HCT116 (cell line): Measurements from ENCODE around the gene PIK3R1. TPM values are rescaled to one million over a fixed set of nuclear protein-coding genes. Genes with fewer than 3 reads are reported as not detected.
A peak's percentile ranks its signal among the peaks of the same experiment; 100 is the strongest.

Source experiments
- ATAC-seq: fragments of 200-7000 bp; cut with Tn5 transposase; 2 replicates; pipeline ENCODE4 v1.9.1; 2020; ENCODE audit warnings: mild to moderate bottlenecking, moderate library complexity
- BruUV-seq: library from RNA; stranded (reverse); fragments of 400-500 nt; replicated peaks from 2 replicates; lab custom pipeline; 2021; lab: Mats Ljungman, UMichigan
- CTCF ChIA-PET: fragments of 300-600 bp; sonication (Branson Sonifier 250); formaldehyde crosslinking; loops from one replicate; lab custom pipeline; 2021; ENCODE audit warnings: antibody characterized with exemption; lab: Charles Lee
- POLR2A ChIA-PET: fragments of 300-600, 350-600 bp; sonication (Branson Sonifier 250); formaldehyde crosslinking; loops from one replicate; lab custom pipeline; 2021; ENCODE audit warnings: antibody characterized with exemption; lab: Charles Lee
- RAD21 ChIA-PET, 2 experiments: fragments of 300-600 bp; sonication (Branson Sonifier 250); formaldehyde crosslinking; loops; one replicate each; lab custom pipeline; 2023; ENCODE audit warnings: low total read pairs in 2 of 2; ENCODE audit not compliant: uncharacterized antibody in 2 of 2, unreplicated experiment in 2 of 2, low non-redundant PET in 1 of 2; lab: Charles Lee
- DNase-seq: peaks from one replicate; pipeline ENCODE4 v3.0.0-alpha.2; 2010; ENCODE audit warnings: low read depth, low spot score
- H2AFZ ChIP-seq: fragments of 200-600 bp; shearing (Covaris generic), sonication (generic); 2 replicates; pipeline ENCODE4 v1.6.1; 2017; ENCODE audit warnings: low read depth, mixed run types, mixed read lengths, antibody characterized with exemption, low read length; ENCODE audit not compliant: poor library complexity, severe bottlenecking
- H3K27ac ChIP-seq: 2 replicates; pipeline ENCODE4 v1.5.1; 2012; ENCODE audit warnings: low read depth, low read length
- H3K27me3 ChIP-seq: fragments of 200-600 bp; sonication (generic); 2 replicates; pipeline ENCODE4 v1.6.1; 2016; ENCODE audit warnings: mixed run types, low read length, mixed read lengths; ENCODE audit not compliant: insufficient read depth
- H3K36me3 ChIP-seq, 2 experiments: fragments of 200-500 bp in 1 of 2; fragments of 200-600 bp in 1 of 2; sonication (Bioruptor generic) in 1 of 2; sonication (generic) in 1 of 2; 2 replicates each; pipeline versions ENCODE4 v1.5.1 to v1.6.1; 2014 to 2016; ENCODE audit warnings: low read length in 2 of 2, inconsistent platforms in 1 of 2, mixed read lengths in 1 of 2, mixed run types in 1 of 2; ENCODE audit not compliant: insufficient read depth in 2 of 2, control insufficient read depth in 1 of 2
- H3K4me1 ChIP-seq, 2 experiments: fragments of 200-600 bp in 1 of 2; sonication (generic) in 1 of 2; 2 replicates each; pipeline versions ENCODE4 v1.5.1 to v1.6.1; 2012 to 2017; ENCODE audit warnings: low read length in 2 of 2, inconsistent platforms in 1 of 2, mild to moderate bottlenecking in 1 of 2, mixed read lengths in 1 of 2, mixed run types in 1 of 2, moderate library complexity in 1 of 2; ENCODE audit not compliant: insufficient read depth in 2 of 2, control insufficient read depth in 1 of 2
- H3K4me2 ChIP-seq: fragments of 200-600 bp; sonication (generic); 2 replicates; pipeline ENCODE4 v1.6.1; 2017; ENCODE audit warnings: mixed run types, low read length, mixed read lengths
- H3K4me3 ChIP-seq, 2 experiments: fragments of 200-600 bp in 1 of 2; sonication (generic) in 1 of 2; replicated peaks in 1 of 2; 2 replicates each; pipeline ENCODE4 v1.5.1; 2011 to 2016; ENCODE audit warnings: low read length in 2 of 2, control low read depth in 1 of 2, low read depth in 1 of 2, mild to moderate bottlenecking in 1 of 2, mixed read lengths in 1 of 2, mixed run types in 1 of 2
- H3K79me2 ChIP-seq: fragments of 200-600 bp; sonication (generic); 2 replicates; pipeline ENCODE4 v1.6.1; 2017; ENCODE audit warnings: mild to moderate bottlenecking, mixed run types, low read length, moderate library complexity, mixed read lengths; ENCODE audit not compliant: insufficient read depth
- H3K9ac ChIP-seq: fragments of 200-600 bp; sonication (generic); 2 replicates; pipeline ENCODE4 v1.6.1; 2016; ENCODE audit warnings: low read length, mixed read lengths
- H3K9me2 ChIP-seq: fragments of 200-600 bp; sonication (generic), shearing (Covaris generic); 2 replicates; pipeline ENCODE4 v1.6.1; 2017; ENCODE audit warnings: mixed run types, mild to moderate bottlenecking, moderate library complexity; ENCODE audit not compliant: insufficient read depth
- H3K9me3 ChIP-seq, 2 experiments: fragments of 200-500 bp in 1 of 2; fragments of 200-600 bp in 1 of 2; sonication (Bioruptor generic) in 1 of 2; sonication (generic) in 1 of 2; 2 replicates each; pipeline ENCODE4 v1.6.1; 2014 to 2017; ENCODE audit warnings: low read length in 2 of 2, mixed read lengths in 2 of 2, inconsistent platforms in 1 of 2, low read depth in 1 of 2, mild to moderate bottlenecking in 1 of 2, mixed run types in 1 of 2, moderate library complexity in 1 of 2; ENCODE audit not compliant: control insufficient read depth in 1 of 2, insufficient read depth in 1 of 2
- H4K20me1 ChIP-seq: fragments of 200-600 bp; sonication (generic), shearing (Covaris generic); 2 replicates; pipeline ENCODE4 v1.6.1; 2017; ENCODE audit warnings: mixed run types, mild to moderate bottlenecking, moderate library complexity; ENCODE audit not compliant: insufficient read depth
- CBX3 ChIP-seq: IDR thresholded peaks from 2 replicates; pipeline ENCODE4 v1.6.1; 2012; ENCODE audit warnings: low read depth
- EZH2 ChIP-seq: fragments of 200-600 bp; sonication (generic); IDR thresholded peaks from 2 replicates; pipeline ENCODE4 v1.6.1; 2017; ENCODE audit warnings: antibody characterized with exemption, mixed run types
- SP1 ChIP-seq: IDR thresholded peaks from 2 replicates; pipeline ENCODE4 v1.6.1; 2012; ENCODE audit warnings: low read depth
- TCF7L2 ChIP-seq: IDR thresholded peaks from 2 replicates; pipeline ENCODE4 v1.7.0; 2011; ENCODE audit warnings: borderline replicate concordance, inconsistent platforms; ENCODE audit not compliant: insufficient read depth, insufficient read length; ENCODE audit errors: extremely low read depth
- intact Hi-C: fragments of 100-400 bp; cut with micrococcal nuclease; formaldehyde crosslinking; loops from 2 replicates; pipeline ENCODE4 v1.10.0; 2022
- total RNA-seq: library from RNA; stranded (reverse); gene quantifications from one replicate; pipeline ENCODE4 v1.2.1, GENCODE V29; 2021; ENCODE audit not compliant: unreplicated experiment

PIK3R1 gene
- total RNA-seq, 1 experiment from 2014 or later, result 7.2 TPM

DNA sequence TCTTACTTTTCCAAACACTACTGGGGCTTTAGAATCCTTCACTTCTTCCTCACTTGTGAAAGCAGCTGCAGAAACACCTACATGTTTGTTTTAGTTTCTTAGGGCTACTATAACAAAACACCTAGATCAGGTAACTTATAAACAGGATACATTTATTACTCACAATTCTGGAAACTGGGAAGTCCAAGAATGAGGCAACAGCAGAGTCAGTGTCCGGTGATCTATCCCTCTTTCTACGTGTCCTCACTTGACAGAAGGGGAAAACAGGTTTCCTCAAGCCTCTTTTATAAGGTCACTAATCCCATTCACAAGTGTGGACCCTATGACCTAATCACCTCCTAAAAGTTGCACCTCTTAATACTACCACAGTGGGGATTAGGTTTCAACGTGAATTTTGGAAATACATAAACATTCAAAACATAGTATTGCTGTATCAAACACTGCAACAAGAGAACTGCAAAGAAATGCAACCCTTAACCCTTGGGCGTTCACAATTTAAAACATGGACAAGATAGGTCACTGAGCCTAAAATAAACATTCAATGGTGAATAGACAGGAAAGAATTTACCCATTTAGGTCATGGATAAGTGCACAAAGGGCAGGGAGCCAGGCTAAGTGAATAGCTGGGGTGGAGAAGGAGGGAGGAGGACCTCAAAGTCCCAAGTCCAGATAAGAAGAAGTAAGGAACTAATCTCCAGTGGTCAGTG, 104.3 kb downstream of the PIK3R1 start:
- POLR2A ChIA-PET, result interaction anchor here (1.2 kb wide), 1 partner anchor 13 kb away, joined by 4 read pairs; no protein-coding TSS in a partner anchor
- no TSS peak for BruUV-seq
- Histone ChIP-seq H3K27me3 (no peaks in the 10 kb centered on the region), H3K9ac (no peak overlapping the region), H3K9me2 (no peaks in the 10 kb centered on the region), H3K4me1 (peaks cover 10 to 29% of the 10 kb centered on the region in 2 experiments; a peak in 3 of 4 replicates), H3K4me2 (peak overlapping the region; percentile 37), H2AFZ (peak overlapping the region; percentile 5), H3K36me3 (no peaks in the 10 kb centered on the region), H3K27ac (peak overlapping the region; percentile 15; the same call in 1 of the 2 replicates), H3K4me3 (no peak overlapping the region), H3K79me2 (no peaks in the 10 kb centered on the region), H4K20me1 (no peaks in the 10 kb centered on the region), H3K9me3 (no peaks in the 10 kb centered on the region)
- ATAC-seq (peak; percentile 29), DNase-seq (no peak)
- CTCF ChIA-PET, result no interaction called here
- TF ChIP-seq EZH2, result no peak
- TF ChIP-seq TCF7L2, result peak; percentile 38
- peak; percentile 31; the same call in 1 of the 2 replicates for TF ChIP-seq SP1
- TF ChIP-seq CBX3, result no peak
- RAD21 ChIA-PET, result no interaction called here
- intact Hi-C loops, result no loop called here

DNA sequence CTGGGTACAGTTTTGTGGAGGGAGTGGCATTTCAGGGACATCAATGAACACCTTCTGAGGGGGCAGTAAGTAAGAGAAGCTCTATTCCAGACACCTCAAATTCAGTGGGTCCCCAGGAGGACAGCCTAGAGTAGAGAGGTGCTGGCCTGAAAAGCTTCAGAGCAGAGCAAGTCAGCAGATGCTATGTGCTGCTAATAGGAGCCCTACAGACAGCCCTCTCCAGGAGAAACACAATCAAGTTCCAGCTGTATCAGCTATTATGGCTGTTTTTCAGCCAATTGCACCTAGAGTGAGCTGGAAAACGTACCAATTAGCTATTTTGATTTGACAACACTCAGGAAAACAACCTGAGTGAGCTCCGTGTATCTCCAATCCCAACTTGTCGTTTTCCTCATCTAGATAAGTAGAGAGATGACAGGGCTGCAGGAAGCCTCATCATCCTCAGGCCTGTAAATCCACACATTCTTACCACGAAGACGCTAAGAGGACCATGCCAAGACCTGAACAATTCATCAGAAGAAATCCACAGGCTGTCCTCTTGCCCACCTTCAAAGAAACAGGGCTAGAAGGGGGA, 104.9 kb downstream of the PIK3R1 start:
- 0 out of 2 replicates have a peak, but pooled peaks have one; percentile 23 for ATAC-seq
- H3K4me3 ChIP-seq, result no peak overlapping the region
- H3K4me1 ChIP-seq, result peaks cover 10 to 29% of the 10 kb centered on the region in 2 experiments; a peak in 3 of 4 replicates
- CTCF ChIA-PET, result no interaction called here
- H3K9ac ChIP-seq, result no peak overlapping the region
- H3K79me2 ChIP-seq, result no peaks in the 10 kb centered on the region
- H3K9me2 ChIP-seq, result no peaks in the 10 kb centered on the region
- intact Hi-C loops, result no loop called here
- no peaks in the 10 kb centered on the region for H4K20me1 ChIP-seq
- H3K4me2 ChIP-seq, result peak overlapping the region; percentile 37
- no peaks in the 10 kb centered on the region for H3K27me3 ChIP-seq
- RAD21 ChIA-PET, result no interaction called here
- no TSS peak for BruUV-seq
- H3K36me3 ChIP-seq, result no peaks in the 10 kb centered on the region
- no peak overlapping the region for H2AFZ ChIP-seq
- no peaks in the 10 kb centered on the region for H3K9me3 ChIP-seq
- POLR2A ChIA-PET, result interaction anchor here (1.2 kb wide), 1 partner anchor 12 kb away, joined by 4 read pairs; no protein-coding TSS in a partner anchor
- H3K27ac ChIP-seq, result no peak overlapping the region
- TF ChIP-seq CBX3, result no peak
- no peak for DNase-seq
